Liver (tissue), 3 donors: Measurements from ENCODE around the gene KRTAP9-6.
"Not testable (repeated sequence)": the region's sequence is repeated elsewhere in the genome, so short reads cannot be mapped to it uniquely, and the experiment has no call there.

Source experiments
- FOXA1 ChIP-seq: IDR thresholded peaks from 2 replicates; pipeline ENCODE4 v1.6.1; 2016; ENCODE audit warnings: antibody characterized with exemption
- GABPA ChIP-seq, 2 donors: IDR thresholded peaks in 1 of 2; conservative IDR thresholded peaks in 1 of 2; 2 replicates each; pipeline ENCODE4 v1.6.1; 2016; ENCODE audit warnings: antibody characterized with exemption in 2 of 2, mild to moderate bottlenecking in 1 of 2, moderate library complexity in 1 of 2
- JUND ChIP-seq, 2 donors: IDR thresholded peaks; 2 replicates each; pipeline ENCODE4 v1.6.1; 2016; ENCODE audit warnings: antibody characterized with exemption in 2 of 2
- NR2F2 ChIP-seq: IDR thresholded peaks from 2 replicates; pipeline ENCODE4 v1.6.1; 2016; ENCODE audit warnings: antibody characterized with exemption
- RAD21 ChIP-seq, 2 donors: IDR thresholded peaks; 2 replicates each; pipeline ENCODE4 v1.6.1; 2016; ENCODE audit warnings: antibody characterized with exemption in 2 of 2, mild to moderate bottlenecking in 2 of 2
- RXRA ChIP-seq, 2 donors: IDR thresholded peaks; 2 replicates each; pipeline ENCODE4 v1.6.1; 2017 to 2018; ENCODE audit warnings: antibody characterized with exemption in 2 of 2, mild to moderate bottlenecking in 1 of 2
- TAF1 ChIP-seq: conservative IDR thresholded peaks from 2 replicates; pipeline ENCODE4 v1.6.1; 2016; ENCODE audit warnings: antibody characterized with exemption, mild to moderate bottlenecking
- YY1 ChIP-seq: IDR thresholded peaks from 2 replicates; pipeline ENCODE4 v1.6.1; 2016; ENCODE audit warnings: antibody characterized with exemption, mild to moderate bottlenecking
- TF ChIP-seq, protein P1 (sequence below): fragments of 150-350 bp; IDR thresholded peaks from 2 replicates; pipeline ENCODE4 v1.5.1; 2017; ENCODE audit warnings: improper control_type of control experiment, low read depth, low read length; ENCODE audit not compliant: missing input control
- TF ChIP-seq, protein P2 (sequence below): IDR thresholded peaks from 2 replicates; pipeline ENCODE4 v1.6.1; 2016; ENCODE audit warnings: antibody characterized with exemption
- TF ChIP-seq, protein P3 (sequence below): IDR thresholded peaks from 2 replicates; pipeline ENCODE4 v1.6.1; 2016; ENCODE audit warnings: antibody characterized with exemption
- TF ChIP-seq, protein P4 (sequence below): IDR thresholded peaks from 2 replicates; pipeline ENCODE4 v1.6.1; 2016; ENCODE audit warnings: antibody characterized with exemption, mild to moderate bottlenecking
- TF ChIP-seq, protein P5 (sequence below): IDR thresholded peaks from 2 replicates; pipeline ENCODE4 v1.6.1; 2016; ENCODE audit warnings: antibody characterized with exemption
- donor health status: healthy.
- donor health status: healthy.

DNA sequence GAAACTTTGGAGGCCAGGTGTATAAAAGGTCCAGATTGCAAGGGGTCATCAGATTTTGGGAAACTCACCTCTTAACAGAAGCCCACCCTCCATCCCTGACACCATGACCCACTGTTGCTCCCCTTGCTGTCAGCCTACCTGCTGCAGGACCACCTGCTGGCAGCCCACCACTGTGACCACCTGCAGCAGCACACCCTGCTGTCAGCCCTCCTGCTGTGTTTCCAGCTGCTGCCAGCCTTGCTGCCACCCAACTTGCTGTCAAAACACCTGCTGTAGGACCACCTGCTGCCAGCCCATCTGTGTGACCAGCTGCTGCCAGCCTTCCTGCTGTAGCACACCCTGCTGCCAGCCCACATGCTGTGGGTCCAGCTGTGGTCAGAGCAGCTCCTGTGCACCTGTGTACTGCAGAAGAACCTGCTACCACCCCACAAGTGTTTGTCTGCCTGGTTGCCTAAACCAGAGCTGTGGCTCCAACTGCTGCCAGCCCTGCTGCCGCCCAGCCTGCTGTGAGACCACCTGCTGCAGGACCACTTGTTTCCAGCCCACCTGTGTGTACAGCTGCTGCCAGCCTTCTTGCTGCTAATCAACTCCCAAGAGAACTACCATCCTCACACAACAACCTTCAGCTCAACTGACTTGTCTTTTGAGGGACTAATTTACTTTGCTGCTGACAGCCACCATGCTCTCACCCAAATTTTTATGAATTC is 32.6 kb upstream of the KRTAP9-6 start, which contains the start of gene KRTAP9-3:
- TF ChIP-seq, protein P1, sequence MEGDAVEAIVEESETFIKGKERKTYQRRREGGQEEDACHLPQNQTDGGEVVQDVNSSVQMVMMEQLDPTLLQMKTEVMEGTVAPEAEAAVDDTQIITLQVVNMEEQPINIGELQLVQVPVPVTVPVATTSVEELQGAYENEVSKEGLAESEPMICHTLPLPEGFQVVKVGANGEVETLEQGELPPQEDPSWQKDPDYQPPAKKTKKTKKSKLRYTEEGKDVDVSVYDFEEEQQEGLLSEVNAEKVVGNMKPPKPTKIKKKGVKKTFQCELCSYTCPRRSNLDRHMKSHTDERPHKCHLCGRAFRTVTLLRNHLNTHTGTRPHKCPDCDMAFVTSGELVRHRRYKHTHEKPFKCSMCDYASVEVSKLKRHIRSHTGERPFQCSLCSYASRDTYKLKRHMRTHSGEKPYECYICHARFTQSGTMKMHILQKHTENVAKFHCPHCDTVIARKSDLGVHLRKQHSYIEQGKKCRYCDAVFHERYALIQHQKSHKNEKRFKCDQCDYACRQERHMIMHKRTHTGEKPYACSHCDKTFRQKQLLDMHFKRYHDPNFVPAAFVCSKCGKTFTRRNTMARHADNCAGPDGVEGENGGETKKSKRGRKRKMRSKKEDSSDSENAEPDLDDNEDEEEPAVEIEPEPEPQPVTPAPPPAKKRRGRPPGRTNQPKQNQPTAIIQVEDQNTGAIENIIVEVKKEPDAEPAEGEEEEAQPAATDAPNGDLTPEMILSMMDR = not testable (repeated sequence)
- TF ChIP-seq, protein P2, sequence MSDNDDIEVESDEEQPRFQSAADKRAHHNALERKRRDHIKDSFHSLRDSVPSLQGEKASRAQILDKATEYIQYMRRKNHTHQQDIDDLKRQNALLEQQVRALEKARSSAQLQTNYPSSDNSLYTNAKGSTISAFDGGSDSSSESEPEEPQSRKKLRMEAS = not testable (repeated sequence)
- TF ChIP-seq, protein P3, sequence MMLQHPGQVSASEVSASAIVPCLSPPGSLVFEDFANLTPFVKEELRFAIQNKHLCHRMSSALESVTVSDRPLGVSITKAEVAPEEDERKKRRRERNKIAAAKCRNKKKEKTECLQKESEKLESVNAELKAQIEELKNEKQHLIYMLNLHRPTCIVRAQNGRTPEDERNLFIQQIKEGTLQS = not testable (repeated sequence)
- TF ChIP-seq, protein P4, sequence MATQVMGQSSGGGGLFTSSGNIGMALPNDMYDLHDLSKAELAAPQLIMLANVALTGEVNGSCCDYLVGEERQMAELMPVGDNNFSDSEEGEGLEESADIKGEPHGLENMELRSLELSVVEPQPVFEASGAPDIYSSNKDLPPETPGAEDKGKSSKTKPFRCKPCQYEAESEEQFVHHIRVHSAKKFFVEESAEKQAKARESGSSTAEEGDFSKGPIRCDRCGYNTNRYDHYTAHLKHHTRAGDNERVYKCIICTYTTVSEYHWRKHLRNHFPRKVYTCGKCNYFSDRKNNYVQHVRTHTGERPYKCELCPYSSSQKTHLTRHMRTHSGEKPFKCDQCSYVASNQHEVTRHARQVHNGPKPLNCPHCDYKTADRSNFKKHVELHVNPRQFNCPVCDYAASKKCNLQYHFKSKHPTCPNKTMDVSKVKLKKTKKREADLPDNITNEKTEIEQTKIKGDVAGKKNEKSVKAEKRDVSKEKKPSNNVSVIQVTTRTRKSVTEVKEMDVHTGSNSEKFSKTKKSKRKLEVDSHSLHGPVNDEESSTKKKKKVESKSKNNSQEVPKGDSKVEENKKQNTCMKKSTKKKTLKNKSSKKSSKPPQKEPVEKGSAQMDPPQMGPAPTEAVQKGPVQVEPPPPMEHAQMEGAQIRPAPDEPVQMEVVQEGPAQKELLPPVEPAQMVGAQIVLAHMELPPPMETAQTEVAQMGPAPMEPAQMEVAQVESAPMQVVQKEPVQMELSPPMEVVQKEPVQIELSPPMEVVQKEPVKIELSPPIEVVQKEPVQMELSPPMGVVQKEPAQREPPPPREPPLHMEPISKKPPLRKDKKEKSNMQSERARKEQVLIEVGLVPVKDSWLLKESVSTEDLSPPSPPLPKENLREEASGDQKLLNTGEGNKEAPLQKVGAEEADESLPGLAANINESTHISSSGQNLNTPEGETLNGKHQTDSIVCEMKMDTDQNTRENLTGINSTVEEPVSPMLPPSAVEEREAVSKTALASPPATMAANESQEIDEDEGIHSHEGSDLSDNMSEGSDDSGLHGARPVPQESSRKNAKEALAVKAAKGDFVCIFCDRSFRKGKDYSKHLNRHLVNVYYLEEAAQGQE = not testable (repeated sequence)
- not testable (repeated sequence) for TF ChIP-seq RXRA (IDR thresholded peaks at IDR 0.05); JUND (IDR thresholded peaks at IDR 0.05); YY1; FOXA1; NR2F2; GABPA (IDR thresholded peaks at IDR 0.05 in 1 of 2, conservative IDR thresholded peaks at IDR 0.05 in 1 of 2); RAD21 (IDR thresholded peaks at IDR 0.05); TAF1
- TF ChIP-seq, protein P5, sequence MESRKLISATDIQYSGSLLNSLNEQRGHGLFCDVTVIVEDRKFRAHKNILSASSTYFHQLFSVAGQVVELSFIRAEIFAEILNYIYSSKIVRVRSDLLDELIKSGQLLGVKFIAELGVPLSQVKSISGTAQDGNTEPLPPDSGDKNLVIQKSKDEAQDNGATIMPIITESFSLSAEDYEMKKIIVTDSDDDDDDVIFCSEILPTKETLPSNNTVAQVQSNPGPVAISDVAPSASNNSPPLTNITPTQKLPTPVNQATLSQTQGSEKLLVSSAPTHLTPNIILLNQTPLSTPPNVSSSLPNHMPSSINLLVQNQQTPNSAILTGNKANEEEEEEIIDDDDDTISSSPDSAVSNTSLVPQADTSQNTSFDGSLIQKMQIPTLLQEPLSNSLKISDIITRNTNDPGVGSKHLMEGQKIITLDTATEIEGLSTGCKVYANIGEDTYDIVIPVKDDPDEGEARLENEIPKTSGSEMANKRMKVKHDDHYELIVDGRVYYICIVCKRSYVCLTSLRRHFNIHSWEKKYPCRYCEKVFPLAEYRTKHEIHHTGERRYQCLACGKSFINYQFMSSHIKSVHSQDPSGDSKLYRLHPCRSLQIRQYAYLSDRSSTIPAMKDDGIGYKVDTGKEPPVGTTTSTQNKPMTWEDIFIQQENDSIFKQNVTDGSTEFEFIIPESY = not testable (repeated sequence)
